Activated B cell treated with CpG ODN at 0.5 μM for 24 hours (primary cell): ENCODE results near the gene GPD2. TPM values are rescaled to one million over a fixed set of nuclear protein-coding genes. Genes with fewer than 3 reads are reported as not detected.

ENCODE experiments used
- ATAC-seq: fragments of 200-7000 bp; cut with Tn5 transposase; one replicate; pipeline ENCODE4 v1.10.0; 2021; ENCODE audit warnings: low read depth, mild to moderate bottlenecking, moderate library complexity
- CTCF ChIA-PET: fragments of 350-600 bp; sonication (Branson Sonifier 250); formaldehyde crosslinking; loops from one replicate; lab custom pipeline; 2021; ENCODE audit warnings: antibody characterized with exemption; lab: Charles Lee
- POLR2A ChIA-PET: fragments of 350-600 bp; sonication (Branson Sonifier 250); formaldehyde crosslinking; loops from one replicate; lab custom pipeline; 2021; ENCODE audit warnings: antibody characterized with exemption; lab: Charles Lee
- DNase-seq: peaks from one replicate; pipeline ENCODE4 v3.0.0; 2022
- H3K27ac Mint-ChIP-seq: one replicate; pipeline ENCODE4 v1.8.0; 2020; ENCODE audit warnings: mixed read lengths
- H3K27me3 Mint-ChIP-seq: one replicate; pipeline ENCODE4 v1.8.0; 2021; ENCODE audit warnings: mixed read lengths
- H3K36me3 Mint-ChIP-seq: one replicate; pipeline ENCODE4 v1.8.0; 2021; ENCODE audit warnings: low read depth, mixed read lengths
- H3K4me1 Mint-ChIP-seq: one replicate; pipeline ENCODE4 v1.8.0; 2021; ENCODE audit warnings: mixed read lengths
- H3K4me3 Mint-ChIP-seq: one replicate; pipeline ENCODE4 v1.8.0; 2020; ENCODE audit warnings: mild to moderate bottlenecking, mixed read lengths
- H3K9me3 Mint-ChIP-seq: one replicate; pipeline ENCODE4 v1.8.0; 2020; ENCODE audit warnings: mixed read lengths
- CTCF ChIP-seq: fragments of 200-600 bp; IDR thresholded peaks from one replicate; pipeline ENCODE4 v1.8.0; 2022; ENCODE audit warnings: antibody characterized with exemption, mild to moderate bottlenecking
- intact Hi-C: fragments of 100-400 bp; cut with micrococcal nuclease; formaldehyde crosslinking; loops from one replicate; pipeline ENCODE4 v1.15.1; 2024
- total RNA-seq: library from RNA; stranded (reverse); gene quantifications from 2 replicates; pipeline ENCODE4 v1.2.3, GENCODE V29; 2022

Gene GPD2
- total RNA-seq, 1 donor from 2014 or later = 17.8 TPM

DNA sequence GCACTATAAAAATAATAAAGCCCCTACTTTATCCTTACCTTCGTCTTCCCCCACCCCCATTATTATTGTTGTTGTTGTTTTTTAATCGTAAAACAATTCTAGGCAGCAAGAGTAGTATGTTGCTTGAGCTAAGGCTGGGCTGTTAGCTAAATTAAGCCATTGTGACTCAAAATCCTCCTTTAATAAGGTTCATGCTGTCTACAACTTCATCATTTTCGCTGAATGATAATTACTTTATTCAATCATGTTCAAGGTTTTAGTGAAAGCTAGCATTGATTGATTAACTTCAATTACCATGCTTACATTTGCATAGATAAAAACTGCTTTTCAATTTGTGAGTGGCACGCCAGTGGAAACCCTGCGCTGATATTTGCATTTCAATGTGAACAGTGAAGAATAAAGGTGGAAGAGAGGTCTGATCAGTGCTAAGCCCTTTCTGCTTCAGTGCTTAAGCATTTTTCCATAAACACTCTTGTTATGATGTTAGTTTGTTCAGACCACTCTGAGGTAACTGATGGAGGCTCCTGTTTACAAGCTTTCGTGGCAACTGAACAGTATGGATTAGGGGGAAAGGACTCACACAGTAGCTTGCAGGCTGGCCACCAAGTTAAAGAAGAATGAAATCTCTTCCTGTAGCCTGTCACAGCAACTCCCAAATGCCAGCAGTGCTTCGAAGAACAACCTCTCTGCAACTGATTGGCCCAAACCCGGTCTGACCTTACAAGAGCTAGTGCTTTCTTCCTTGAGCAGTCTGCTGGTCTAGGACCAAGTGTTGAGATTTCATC lies 156.8 kb downstream of the GPD2 start:
- POLR2A ChIA-PET = interaction anchor here (0.6 kb wide), 1 partner anchor 251 kb away, joined by 3 read pairs; no protein-coding TSS in a partner anchor
- DNase-seq (no peak), ATAC-seq (no peak)
- Mint-ChIP-seq H3K36me3 (no peaks in the 10 kb centered on the region), H3K4me3 (no peak overlapping the region), H3K4me1 (peaks cover 2% of the 10 kb centered on the region), H3K27ac (no peak overlapping the region), H3K27me3 (no peaks in the 10 kb centered on the region), H3K9me3 (no peaks in the 10 kb centered on the region)
- TF ChIP-seq CTCF = no peak
- intact Hi-C loops = loop anchor here (10.0 kb wide), 1 partner anchor 602 kb away; no protein-coding TSS in a partner anchor
- CTCF ChIA-PET = interaction anchor here (0.9 to 1.3 kb wide), 2 partner anchors 258 to 1216 kb away, joined by 3 to 5 read pairs; no protein-coding TSS in a partner anchor

GRCh38 chr2:156593594-156593921 lies 157.4 kb downstream of the GPD2 start:
- TF ChIP-seq CTCF = no peak
- no peak overlapping the region for H3K27ac Mint-ChIP-seq
- no peak overlapping the region for H3K4me3 Mint-ChIP-seq
- H3K9me3 Mint-ChIP-seq = no peaks in the 10 kb centered on the region
- H3K27me3 Mint-ChIP-seq = no peaks in the 10 kb centered on the region
- H3K4me1 Mint-ChIP-seq = peaks cover 2% of the 10 kb centered on the region
- ATAC-seq = no peak
- H3K36me3 Mint-ChIP-seq = no peaks in the 10 kb centered on the region
- intact Hi-C loops = loop anchor here (10.0 kb wide), 1 partner anchor 601 kb away; no protein-coding TSS in a partner anchor
- CTCF ChIA-PET = interaction anchor here (1.3 kb wide), 1 partner anchor 1216 kb away, joined by 5 read pairs; no protein-coding TSS in a partner anchor
- POLR2A ChIA-PET = no interaction called here
- no peak for DNase-seq

DNA sequence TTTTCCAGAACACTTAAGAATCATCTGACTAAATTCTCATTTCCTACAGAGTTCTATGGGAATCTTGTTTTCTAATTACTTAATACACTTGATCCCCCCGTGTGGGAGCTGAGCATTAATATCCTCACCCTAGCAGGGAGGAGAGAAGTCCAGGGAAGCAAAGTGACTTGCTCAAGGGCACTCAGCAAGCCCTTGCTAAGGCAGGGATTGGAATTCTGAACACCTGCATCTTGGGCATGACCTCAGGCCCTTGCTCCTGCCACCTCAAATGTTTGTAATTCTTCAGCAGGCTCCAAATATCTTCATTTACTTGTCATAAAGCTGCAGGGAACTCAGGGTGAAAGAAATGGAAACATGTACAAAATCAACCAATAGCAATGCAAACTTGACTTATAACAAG lies 162.4 kb downstream of the GPD2 start:
- Mint-ChIP-seq H3K4me3 (no peak overlapping the region), H3K27me3 (peaks cover 7% of the 10 kb centered on the region), H3K4me1 (no peaks in the 10 kb centered on the region), H3K36me3 (no peaks in the 10 kb centered on the region), H3K27ac (no peak overlapping the region), H3K9me3 (no peaks in the 10 kb centered on the region)
- POLR2A ChIA-PET = no interaction called here
- intact Hi-C loops = loop anchor here (10.0 kb wide), 1 partner anchor 596 kb away; no protein-coding TSS in a partner anchor
- ATAC-seq (no peak), DNase-seq (no peak)
- no peak for TF ChIP-seq CTCF
- CTCF ChIA-PET = no interaction called here

GRCh38 chr2:156600196-156600595 lies 164.0 kb downstream of the GPD2 start:
- intact Hi-C loops = no loop called here
- ATAC-seq = no peak
- no peak for TF ChIP-seq CTCF
- Mint-ChIP-seq H3K27me3 (peaks cover 7% of the 10 kb centered on the region), H3K36me3 (no peaks in the 10 kb centered on the region), H3K9me3 (no peaks in the 10 kb centered on the region), H3K4me3 (no peak overlapping the region), H3K27ac (no peak overlapping the region), H3K4me1 (no peaks in the 10 kb centered on the region)
- CTCF ChIA-PET = no interaction called here
- no peak for DNase-seq
- POLR2A ChIA-PET = no interaction called here

DNA sequence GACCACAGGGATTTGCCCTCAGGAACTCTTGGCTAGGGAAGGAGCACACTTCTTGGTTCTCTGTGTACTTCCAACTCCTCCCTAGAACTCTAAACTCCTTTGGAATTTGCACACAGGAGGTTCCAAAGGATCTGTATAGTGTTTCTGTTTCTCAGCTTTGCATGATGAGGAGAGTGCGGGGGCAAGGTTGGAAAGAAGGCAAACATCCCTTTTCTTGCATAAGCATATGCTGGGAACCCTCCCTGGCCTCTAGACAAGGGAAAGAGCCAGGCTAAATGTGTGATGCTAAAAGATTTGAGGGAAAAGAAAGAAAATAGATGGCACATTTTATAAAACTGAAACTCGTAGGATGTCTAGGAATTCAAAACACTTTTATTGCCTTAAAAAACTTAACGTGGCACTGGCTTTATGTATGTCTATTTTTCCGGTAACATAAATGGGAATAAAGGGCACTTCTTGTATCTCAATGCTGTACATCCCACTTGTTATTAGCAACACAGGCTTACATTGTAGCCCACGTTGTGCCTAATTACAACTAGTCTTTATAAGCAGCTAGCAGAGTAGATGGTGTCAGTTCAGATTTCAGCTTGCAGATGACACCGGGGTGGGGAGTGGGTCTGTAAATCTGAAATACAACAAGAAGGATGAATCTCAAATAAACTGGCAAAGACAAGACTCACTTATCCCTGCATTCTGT lies 165.8 kb downstream of the GPD2 start:
- H3K4me1 Mint-ChIP-seq = no peaks in the 10 kb centered on the region
- ATAC-seq (no peak), DNase-seq (no peak)
- H3K9me3 Mint-ChIP-seq = no peaks in the 10 kb centered on the region
- no peak overlapping the region for H3K4me3 Mint-ChIP-seq
- H3K27me3 Mint-ChIP-seq = peaks cover 7% of the 10 kb centered on the region
- TF ChIP-seq CTCF = no peak
- H3K27ac Mint-ChIP-seq = no peak overlapping the region
- POLR2A ChIA-PET = no interaction called here
- intact Hi-C loops = no loop called here
- H3K36me3 Mint-ChIP-seq = no peaks in the 10 kb centered on the region
- CTCF ChIA-PET = no interaction called here
